ENCODE results near the gene STK11. TPM values are rescaled to one million over a fixed set of nuclear protein-coding genes. Genes with fewer than 3 reads are reported as not detected.

Gene STK11
- polyA plus RNA-seq, 2 of the 4 experiments (the other 2 are of a cell fraction): 16.2 to 33.6 TPM

DNA sequence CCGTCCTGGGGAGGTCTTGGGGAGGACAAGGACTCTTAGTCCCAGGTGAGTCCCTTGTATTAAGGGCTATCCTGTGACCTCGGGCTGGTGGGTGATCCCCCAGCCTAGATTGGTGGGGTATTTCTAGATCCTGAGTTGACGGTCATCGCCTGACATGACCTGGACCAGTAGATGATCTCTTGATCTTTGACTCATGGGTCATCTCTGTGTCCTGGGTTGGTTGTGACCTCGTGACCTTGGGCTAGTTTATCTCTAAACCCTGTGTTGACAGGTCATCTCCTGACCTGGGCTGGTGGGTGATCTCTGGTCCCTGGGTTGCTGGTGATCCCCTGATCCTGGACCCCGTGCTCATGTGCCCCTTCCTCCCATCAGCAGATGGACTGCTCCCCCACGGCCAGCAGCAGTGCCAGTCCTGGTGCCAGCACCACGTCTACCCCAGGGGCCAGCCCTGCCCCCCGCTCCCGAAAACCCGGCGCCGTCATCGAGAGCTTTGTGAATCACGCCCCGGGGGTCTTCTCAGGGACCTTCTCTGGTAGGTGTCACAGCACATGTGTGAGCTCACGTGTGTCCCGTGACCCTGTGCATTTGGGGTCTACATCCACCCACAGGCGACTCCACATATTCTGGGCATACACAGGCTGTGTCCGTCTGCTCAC, 49.1 kb downstream of the STK11 start:
- no peak for ATAC-seq
- peak overlapping the region; percentile 100 for H3K27ac ChIP-seq
- WGBS (ENCODE audit: missing lambda C conversion rate): 77% methylated on average over 7 of the region's 20 CpGs
- peak overlapping the region; percentile 100 for H3K4me2 ChIP-seq
- H3K9me3 ChIP-seq: no peaks in the 10 kb centered on the region
- peak overlapping the region; percentile 97 for H3K4me3 ChIP-seq
- H3K4me1 ChIP-seq: peaks cover 61% of the 10 kb centered on the region
- no peak for DNase-seq (ENCODE audit: low read depth in 1 of 2, low spot score in 1 of 2)
- no peak for FAIRE-seq
- TF ChIP-seq EP300 (IDR thresholded peaks at IDR 0.05): no peak
- no peak for TF ChIP-seq CBX8 (IDR thresholded peaks at IDR 0.05)
- no peak for TF ChIP-seq RAD21 (conservative IDR thresholded peaks at IDR 0.05 in 1 of 2, IDR thresholded peaks at IDR 0.05 in 1 of 2)
- no peak for TF ChIP-seq EHF (CRISPR knock-in tag; IDR thresholded peaks at IDR 0.05)
- no peak for TF ChIP-seq GATA3 (IDR thresholded peaks at IDR 0.05; ENCODE audit: borderline replicate concordance)
- TF ChIP-seq POLR2AphosphoS2 (conservative IDR thresholded peaks at IDR 0.05; ENCODE audit: low read length): peak; percentile 61; the same call in 1 of the 2 replicates
- TF ChIP-seq ESRRA (IDR thresholded peaks at IDR 0.05; ENCODE audit: borderline replicate concordance, low read length): 0 out of 2 replicates have a peak, but pooled peaks have one; percentile 25
- ChIA-PET POLR2A (interaction anchor here (2.2 to 5.0 kb wide), 2 partner anchors 11 to 15 kb away, joined by 32 to 62 read pairs; partner anchors contain the start of gene CIRBP), CTCF (interaction anchor here (2.4 to 18.7 kb wide), 3 partner anchors 11 to 34 kb away, joined by 10 to 500 read pairs (median 107); partner anchors contain the start of genes ATP5F1D and CIRBP)

- CTCF ChIA-PET: interaction anchor here (1.0 to 18.7 kb wide), 4 partner anchors 12 to 147 kb away, joined by 3 to 500 read pairs (median 58); partner anchors contain the start of genes ATP5F1D and CIRBP
- WGBS (ENCODE audit: missing lambda C conversion rate): 77% methylated on average over 7 of the region's 52 CpGs
- ATAC-seq: no peak
- Histone ChIP-seq H3K9me3 (no peaks in the 10 kb centered on the region), H3K4me3 (peak overlapping the region; percentile 97; the same call in 1 of the 3 replicates), H3K4me2 (peak overlapping the region; percentile 100), H3K4me1 (peaks cover 69% of the 10 kb centered on the region), H3K27ac (peak overlapping the region; percentile 100)
- TF ChIP-seq SMC3 (IDR thresholded peaks at IDR 0.05) (no peak), JUN (IDR thresholded peaks at IDR 0.05) (peak in 1 of 2 experiments; percentile 19; a peak in 1 of 5 replicates), GATA3 (IDR thresholded peaks at IDR 0.05; ENCODE audit: borderline replicate concordance) (no peak), CHD2 (IDR thresholded peaks at IDR 0.05; ENCODE audit: low read length, partially characterized antibody) (no peak), BCL3 (IDR thresholded peaks at IDR 0.05) (no peak)
- FAIRE-seq: no peak
- POLR2A ChIA-PET: interaction anchor here (5.0 kb wide), 1 partner anchor 14 kb away, joined by 62 read pairs; the partner anchor contains the start of gene CIRBP
- no peak for DNase-seq (ENCODE audit: low read depth in 1 of 2, low spot score in 1 of 2)
Measured at GRCh38 chr19:1255186-1256161, 49.9 kb downstream of the STK11 start.

GRCh38 chr19:1256646-1257474, 51.3 kb downstream of the STK11 start:
- Histone ChIP-seq H3K4me1 (peaks cover 70% of the 10 kb centered on the region), H3K4me2 (peak overlapping the region; percentile 100), H3K4me3 (no peak overlapping the region), H3K9me3 (no peaks in the 10 kb centered on the region), H3K27ac (peak overlapping the region; percentile 98 to 99; a peak in 5 of 6 replicates)
- WGBS (ENCODE audit: missing lambda C conversion rate): 69% methylated on average over 21 of the region's 46 CpGs
- no peak for FAIRE-seq
- no peak for DNase-seq (ENCODE audit: low read depth in 1 of 2, low spot score in 1 of 2)
- no peak for ATAC-seq
- TF ChIP-seq FOSL2 (IDR thresholded peaks at IDR 0.05) (no peak), FOSL2 (CRISPR knock-in tag; IDR thresholded peaks at IDR 0.05) (no peak), HMGXB4 (CRISPR knock-in tag; IDR thresholded peaks at IDR 0.05; ENCODE audit: borderline replicate concordance) (no peak), NFE2L2 (conservative IDR thresholded peaks at IDR 0.05; ENCODE audit: low read length) (no peak), JUN (IDR thresholded peaks at IDR 0.05) (peak in 1 of 2 experiments; percentile 32; a peak in 2 of 5 replicates), EHF (CRISPR knock-in tag; IDR thresholded peaks at IDR 0.05) (no peak), MAX (IDR thresholded peaks at IDR 0.05) (0 out of 2 replicates have a peak, but pooled peaks have one; percentile 26)
- TF ChIP-seq, protein P1, sequence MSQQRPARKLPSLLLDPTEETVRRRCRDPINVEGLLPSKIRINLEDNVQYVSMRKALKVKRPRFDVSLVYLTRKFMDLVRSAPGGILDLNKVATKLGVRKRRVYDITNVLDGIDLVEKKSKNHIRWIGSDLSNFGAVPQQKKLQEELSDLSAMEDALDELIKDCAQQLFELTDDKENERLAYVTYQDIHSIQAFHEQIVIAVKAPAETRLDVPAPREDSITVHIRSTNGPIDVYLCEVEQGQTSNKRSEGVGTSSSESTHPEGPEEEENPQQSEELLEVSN (IDR thresholded peaks at IDR 0.05; ENCODE audit: borderline replicate concordance, low read depth): no peak
- CTCF ChIA-PET: interaction anchor here (2.4 to 18.7 kb wide), 3 partner anchors 11 to 36 kb away, joined by 10 to 500 read pairs (median 107); partner anchors contain the start of genes ATP5F1D and CIRBP
- POLR2A ChIA-PET: interaction anchor here (5.0 kb wide), 1 partner anchor 12 kb away, joined by 62 read pairs; the partner anchor contains the start of gene CIRBP
